NCI-H748 (cell line): ENCODE measurements around the gene ITPRIP.

Experiments used
- DNase-seq: peaks from one replicate; lab custom pipeline; 2025; ENCODE audit not compliant: unreplicated experiment; lab: John Stamatoyannopoulos, UW

ITPRIP gene

DNA sequence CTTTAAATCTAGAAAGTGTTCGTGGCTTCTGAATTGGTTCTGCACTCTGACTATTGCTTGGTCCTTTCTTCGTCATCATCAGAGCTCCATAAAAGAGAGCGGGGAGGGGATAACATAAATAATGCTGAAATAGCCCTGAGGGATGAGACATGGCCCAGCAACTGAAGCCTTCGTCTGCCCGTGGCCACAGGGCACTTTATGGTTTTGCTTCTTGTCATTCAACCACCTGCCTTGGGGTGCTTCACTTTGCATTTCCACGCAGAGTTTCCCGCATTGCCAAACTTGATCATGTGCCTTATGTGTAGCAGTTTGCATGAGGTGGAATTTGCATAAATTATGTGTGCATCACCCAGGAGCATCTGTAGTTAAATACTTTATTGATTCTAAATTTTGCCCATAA, 53.4 kb downstream of the ITPRIP start:
- DNase-seq, result no peak

DNA sequence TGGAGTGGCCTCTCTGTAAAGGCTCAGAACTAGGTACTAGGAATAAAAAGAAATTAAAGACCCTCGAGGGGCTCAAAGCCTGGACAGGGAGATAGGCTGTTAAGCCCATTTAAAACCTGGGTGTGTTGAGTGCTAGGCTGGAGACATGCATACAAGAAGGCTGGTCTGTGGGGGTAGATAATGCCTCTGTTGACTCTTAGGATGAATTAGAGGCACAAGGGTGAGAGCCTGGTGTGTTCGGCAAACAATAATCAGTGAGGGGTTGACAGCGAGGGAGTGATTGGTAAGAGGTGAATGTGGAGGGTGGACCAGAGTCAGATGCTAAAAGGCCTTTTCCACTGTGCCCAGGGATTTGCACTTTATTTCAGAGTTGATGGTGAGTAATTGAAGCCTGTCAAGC, 56.6 kb downstream of the ITPRIP start:
- peak; percentile 72 for DNase-seq

GRCh38 chr10:104279550-104280259, 58.6 kb downstream of the ITPRIP start:
- DNase-seq, result no peak

DNA sequence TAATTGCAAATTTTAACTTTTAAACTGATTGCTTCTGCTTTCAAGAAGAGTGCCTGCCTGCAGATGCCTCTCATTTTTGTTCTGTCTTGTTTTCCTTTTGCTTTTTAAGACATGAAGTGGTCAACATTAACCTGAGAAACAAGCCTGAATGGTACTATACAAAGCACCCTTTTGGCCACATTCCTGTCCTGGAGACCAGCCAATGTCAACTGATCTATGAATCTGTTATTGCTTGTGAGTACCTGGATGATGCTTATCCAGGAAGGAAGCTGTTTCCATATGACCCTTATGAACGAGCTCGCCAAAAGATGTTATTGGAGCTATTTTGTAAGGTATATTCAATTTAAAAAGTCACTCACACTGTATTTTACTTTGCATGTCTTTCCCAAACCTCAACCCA, 60.5 kb downstream of the ITPRIP start:
- peak; percentile 71 for DNase-seq

DNA sequence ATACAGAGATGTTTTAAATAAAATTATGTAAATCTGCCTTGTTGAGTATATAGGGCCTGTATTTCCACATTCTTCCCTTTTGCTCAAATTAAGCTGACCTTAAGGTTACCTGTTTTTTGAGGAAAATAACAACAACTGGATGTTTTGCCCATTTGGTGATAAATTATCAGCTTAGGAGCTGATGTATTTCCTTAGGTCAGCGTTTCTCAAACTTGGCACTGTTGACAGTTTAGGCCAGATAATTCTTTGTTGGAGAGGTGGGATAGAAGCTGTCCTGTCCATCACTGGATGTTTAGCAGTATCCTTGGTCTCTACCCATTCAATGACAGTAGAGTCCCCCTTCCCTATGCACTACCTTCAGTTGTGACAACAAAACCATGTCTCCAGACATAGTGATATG, 62.1 kb downstream of the ITPRIP start:
- DNase-seq, result no peak

DNA sequence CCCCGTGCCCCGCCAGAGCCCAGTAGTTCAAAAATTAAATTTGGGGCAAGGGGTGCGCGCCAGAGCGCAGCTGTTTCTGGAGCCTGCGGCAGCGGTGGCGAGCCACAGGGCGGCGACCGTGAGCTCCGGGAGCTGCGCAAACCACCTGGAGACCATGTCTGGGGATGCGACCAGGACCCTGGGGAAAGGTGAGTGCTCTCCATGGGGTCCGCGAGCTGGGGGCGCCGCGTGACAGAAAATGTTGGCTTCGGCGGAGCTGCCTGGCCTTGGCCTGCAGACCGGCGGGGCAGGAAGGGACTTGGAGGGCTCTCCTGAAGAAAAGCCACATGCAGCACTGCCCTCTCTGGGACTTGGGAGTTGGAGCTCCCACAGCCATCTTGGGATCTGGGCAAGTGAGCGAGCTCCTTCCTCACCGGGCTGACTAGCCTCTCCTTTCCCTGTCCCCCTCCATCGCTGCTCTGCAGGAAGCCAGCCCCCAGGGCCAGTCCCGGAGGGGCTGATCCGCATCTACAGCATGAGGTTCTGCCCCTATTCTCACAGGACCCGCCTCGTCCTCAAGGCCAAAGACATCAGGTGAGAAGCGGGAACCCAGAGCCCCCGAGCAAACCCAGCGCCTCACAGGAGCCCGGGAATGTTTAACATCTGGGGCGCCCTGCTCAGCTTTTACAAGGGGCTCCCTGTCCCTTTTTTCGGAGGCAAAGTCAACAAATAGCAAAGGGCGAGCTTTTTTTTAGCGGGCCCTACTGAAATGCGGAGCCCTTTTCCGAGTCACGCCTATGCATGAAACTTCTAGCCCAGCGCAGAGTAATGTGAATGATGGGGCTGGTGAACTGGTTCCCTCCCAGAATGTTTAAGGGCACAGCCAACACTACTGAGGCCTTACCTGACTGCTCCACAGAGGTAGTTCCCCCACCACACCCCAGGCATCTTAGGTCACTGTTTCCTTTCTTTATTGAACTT, 63.2 kb downstream of the ITPRIP start:
- DNase-seq, result peak; percentile 46

DNA sequence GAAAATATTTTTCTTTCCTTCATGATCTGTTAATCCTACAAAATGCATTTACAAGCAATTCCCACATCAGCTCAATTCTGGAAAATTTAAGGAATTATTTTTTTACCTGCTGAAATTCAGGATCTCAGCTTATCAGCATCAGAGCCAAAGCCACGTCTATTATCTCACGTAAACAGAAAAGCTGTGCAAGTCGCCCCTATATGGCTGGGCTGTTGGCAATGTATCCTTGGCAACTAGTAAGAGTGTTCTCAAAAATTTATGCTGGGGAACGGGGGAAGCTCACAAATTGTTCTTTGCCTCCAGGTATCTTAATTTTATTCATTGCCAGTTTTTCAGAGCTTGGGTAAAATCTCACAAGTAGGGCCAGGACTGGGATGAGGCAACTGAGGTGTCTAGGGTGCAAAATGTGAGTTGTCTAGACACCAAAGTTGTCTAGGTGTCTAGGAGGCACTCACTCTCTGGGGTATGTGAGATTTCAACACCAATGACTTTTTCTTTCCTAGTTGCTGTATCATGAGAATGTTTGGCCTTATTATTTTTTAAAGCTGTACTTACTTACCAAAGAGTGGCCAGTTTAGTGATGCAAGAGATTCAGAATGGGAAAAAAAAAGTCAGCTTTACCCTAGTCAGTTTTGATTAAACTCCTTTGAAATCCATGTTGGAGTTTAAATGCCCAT, 64.2 kb downstream of the ITPRIP start:
- DNase-seq, result no peak

DNA sequence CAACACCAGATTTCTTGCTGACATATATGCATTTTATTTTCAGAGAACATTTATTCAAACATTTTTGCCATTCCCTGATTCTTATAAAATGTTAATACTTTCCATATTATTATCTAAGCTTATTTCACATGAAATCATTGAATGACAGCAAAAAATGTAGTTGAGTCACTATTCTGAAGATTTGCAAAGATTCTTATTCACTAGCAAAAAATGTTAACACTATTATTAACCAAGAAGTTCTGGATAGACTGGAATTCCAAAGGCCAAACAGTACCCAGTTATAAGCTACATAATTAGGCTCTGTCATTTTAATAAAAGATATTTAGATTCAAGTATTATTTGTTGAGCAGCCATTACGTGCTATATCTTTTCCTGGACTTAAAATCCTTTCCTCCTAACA, 65.0 kb downstream of the ITPRIP start:
- DNase-seq, result no peak

GRCh38 chr10:104268713-104269645, 69.3 kb downstream of the ITPRIP start, which contains the start of gene GSTO2:
GSTO2 (plus strand) TSS chr10:104269184; CDS start chr10:104274916, 5,732 bp downstream.
- DNase-seq, result peak; percentile 98

GRCh38 chr10:104268405-104268712, 69.9 kb downstream of the ITPRIP start:
- no peak for DNase-seq

DNA sequence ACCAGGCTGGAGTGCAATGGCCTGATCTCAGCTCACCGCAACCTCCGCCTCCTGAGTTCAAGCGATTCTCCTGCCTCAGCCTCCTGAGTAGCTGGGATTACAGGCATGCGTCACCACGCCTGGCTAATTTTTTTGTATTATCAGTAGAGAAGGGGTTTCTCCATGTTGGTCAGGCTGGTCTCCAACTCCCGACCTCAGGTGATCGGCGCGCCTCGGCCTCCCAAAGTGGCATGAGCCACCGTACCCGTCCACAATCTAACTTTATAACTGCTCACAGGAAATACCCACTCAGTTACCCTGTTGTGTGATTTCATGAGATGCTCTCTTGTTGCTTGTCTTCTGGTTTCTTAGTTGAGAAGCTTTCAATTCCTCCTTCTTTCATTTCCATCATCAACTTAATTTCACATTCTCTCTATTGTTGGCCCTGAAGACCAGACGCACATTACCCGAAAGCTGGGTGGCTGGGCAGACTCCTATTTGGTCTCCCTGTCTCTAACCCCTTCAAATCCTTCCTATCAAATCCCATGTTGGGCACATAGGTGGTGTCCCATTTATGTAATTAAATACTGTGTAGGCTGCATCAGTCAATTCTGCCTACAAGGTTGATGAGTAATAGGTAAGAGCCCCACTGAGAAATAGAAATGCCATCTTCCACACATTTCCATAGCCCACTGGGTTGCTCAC, 70.4 kb downstream of the ITPRIP start:
- no peak for DNase-seq

- DNase-seq, result no peak
Observed at GRCh38 chr10:104264783-104265182, 73.5 kb downstream of the ITPRIP start.

GRCh38 chr10:104262055-104262454, 76.2 kb downstream of the ITPRIP start:
- no peak for DNase-seq

- no peak for DNase-seq
Observed at GRCh38 chr10:104260775-104261115, 77.5 kb downstream of the ITPRIP start.

DNA sequence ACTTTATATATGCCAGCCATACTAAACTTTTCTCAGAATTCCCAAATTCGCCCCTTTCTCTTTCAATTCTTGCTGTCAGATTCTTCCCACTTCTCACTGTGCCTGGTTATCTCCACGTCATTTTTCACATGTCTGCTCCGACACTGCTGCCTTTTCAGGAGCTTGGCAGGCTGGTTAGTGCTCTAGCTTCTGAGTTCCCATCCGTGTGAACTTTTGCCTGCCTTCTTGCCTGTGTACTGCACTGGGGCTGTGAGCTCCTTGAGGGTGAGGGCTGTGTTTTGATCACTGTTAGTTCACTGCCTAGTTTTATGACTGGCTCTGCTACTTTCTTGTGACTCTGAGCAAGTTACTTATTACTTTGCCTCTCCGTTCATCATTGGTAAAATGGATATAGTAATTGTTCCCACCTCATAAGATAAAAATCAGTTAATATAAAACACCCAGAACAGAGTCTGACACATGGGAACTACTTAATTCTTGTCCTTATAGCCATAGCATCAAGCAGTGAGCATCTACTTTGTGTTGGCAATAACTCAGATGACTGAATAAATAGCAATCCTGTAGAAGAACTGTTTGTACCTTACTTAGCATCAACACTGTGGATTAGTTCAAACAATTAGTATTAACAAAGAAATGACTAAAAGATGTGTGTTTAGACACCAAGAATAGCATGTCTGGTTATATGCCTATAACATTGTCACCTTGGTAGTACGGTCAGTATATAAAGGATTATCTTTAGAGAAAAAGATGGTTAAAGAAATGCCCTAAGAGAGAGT, 78.1 kb downstream of the ITPRIP start:
- DNase-seq, result no peak
